MCF 10A (cell line): ENCODE measurements around the gene COQ8B. TPM values are rescaled to one million over a fixed set of nuclear protein-coding genes. Genes with fewer than 3 reads are reported as not detected.
A peak's percentile ranks its signal among the peaks of the same experiment; 100 is the strongest.

Experiments used
- BruUV-seq: library from RNA; stranded (reverse); fragments of 400-500 nt; replicated peaks from 2 replicates; lab custom pipeline; 2021; lab: Mats Ljungman, UMichigan
- CTCF ChIA-PET: fragments of 300-600 bp; sonication (Branson Sonifier 250); formaldehyde crosslinking; extraction: SDS; loops from one replicate; lab custom pipeline; 2021; ENCODE audit warnings: antibody characterized with exemption, inconsistent platforms; lab: Yijun Ruan, JAX
- POLR2A ChIA-PET: fragments of 300-600, 350-650 bp; sonication (Branson Sonifier 250); formaldehyde crosslinking; extraction: SDS; loops from one replicate; lab custom pipeline; 2020; ENCODE audit warnings: antibody characterized with exemption, inconsistent platforms; lab: Yijun Ruan, JAX
- DNase-seq: peaks from one replicate; pipeline ENCODE4 v3.0.0-alpha.2; 2018; ENCODE audit not compliant: unreplicated experiment
- H3K27ac Mint-ChIP-seq: one replicate; pipeline ENCODE4 v1.8.0; 2022; ENCODE audit warnings: mild to moderate bottlenecking, low read depth, mixed read lengths; ENCODE audit not compliant: unreplicated experiment
- H3K27me3 Mint-ChIP-seq: one replicate; pipeline ENCODE4 v1.8.0; 2022; ENCODE audit warnings: mixed read lengths; ENCODE audit not compliant: insufficient read depth, unreplicated experiment
- H3K36me3 Mint-ChIP-seq: one replicate; pipeline ENCODE4 v1.8.0; 2022; ENCODE audit warnings: mild to moderate bottlenecking, moderate library complexity, mixed read lengths; ENCODE audit not compliant: insufficient read depth, unreplicated experiment
- H3K4me1 Mint-ChIP-seq: one replicate; pipeline ENCODE4 v1.8.0; 2022; ENCODE audit warnings: mixed read lengths; ENCODE audit not compliant: insufficient read depth, unreplicated experiment
- H3K4me3 Mint-ChIP-seq: one replicate; pipeline ENCODE4 v1.8.0; 2022; ENCODE audit warnings: mild to moderate bottlenecking, moderate library complexity, mixed read lengths; ENCODE audit not compliant: unreplicated experiment
- H3K9me3 Mint-ChIP-seq: one replicate; pipeline ENCODE4 v1.8.0; 2022; ENCODE audit warnings: mixed read lengths; ENCODE audit not compliant: unreplicated experiment
- CTCF ChIP-seq: fragments of 200-600 bp; IDR thresholded peaks from one replicate; pipeline ENCODE4 v1.8.0; 2022; ENCODE audit warnings: antibody characterized with exemption, mild to moderate bottlenecking; ENCODE audit not compliant: unreplicated experiment
- intact Hi-C: fragments of 100-400 bp; cut with micrococcal nuclease; formaldehyde crosslinking; loops from 2 replicates; pipeline ENCODE4 v1.14.1; 2022
- total RNA-seq: library from RNA; stranded (reverse); gene quantifications from 2 replicates; pipeline ENCODE4 v1.2.3, GENCODE V29; 2022

The COQ8B gene
- total RNA-seq, 1 experiment from 2014 or later: 46.7 TPM

DNA sequence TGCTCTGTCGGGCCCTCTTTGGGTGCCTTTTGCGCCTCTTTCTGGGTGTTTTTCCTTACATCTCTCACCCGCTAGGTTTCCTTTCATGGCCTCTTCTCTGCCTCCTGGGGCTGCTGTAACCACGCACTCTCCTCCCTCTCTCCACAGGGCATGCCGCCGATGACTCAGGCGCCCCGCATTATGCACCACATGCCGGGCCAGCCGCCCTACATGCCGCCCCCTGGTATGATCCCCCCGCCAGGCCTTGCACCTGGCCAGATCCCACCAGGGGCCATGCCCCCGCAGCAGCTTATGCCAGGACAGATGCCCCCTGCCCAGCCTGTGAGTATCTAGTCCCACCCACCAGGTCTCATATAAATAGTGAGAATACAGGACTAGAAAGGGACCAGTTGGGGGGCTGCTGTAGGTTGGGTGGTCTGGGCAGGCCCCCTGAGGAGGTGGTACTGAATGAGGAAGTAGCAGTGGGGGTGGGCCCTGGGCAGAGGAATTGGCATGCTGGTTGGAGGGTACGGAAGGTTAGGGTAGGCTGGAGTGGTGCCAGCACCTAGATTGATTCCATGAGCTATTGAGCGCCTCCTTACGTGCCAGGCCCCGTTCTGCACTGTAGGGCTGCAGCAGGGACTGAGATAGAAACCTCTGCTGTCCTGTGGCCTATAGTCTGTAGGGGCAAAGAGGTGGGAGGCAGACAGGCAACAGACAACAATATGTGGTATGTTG lies 46.2 kb upstream of the COQ8B start:
- Mint-ChIP-seq H3K27me3 (no peaks in the 10 kb centered on the region), H3K9me3 (no peaks in the 10 kb centered on the region), H3K4me1 (no peaks in the 10 kb centered on the region), H3K27ac (no peak overlapping the region), H3K36me3 (peaks cover 100% of the 10 kb centered on the region), H3K4me3 (no peak overlapping the region)
- intact Hi-C loops: no loop called here
- TF ChIP-seq CTCF: no peak
- DNase-seq: no peak
- ChIA-PET POLR2A (no interaction called here), CTCF (no interaction called here)
- no TSS peak for BruUV-seq

DNA sequence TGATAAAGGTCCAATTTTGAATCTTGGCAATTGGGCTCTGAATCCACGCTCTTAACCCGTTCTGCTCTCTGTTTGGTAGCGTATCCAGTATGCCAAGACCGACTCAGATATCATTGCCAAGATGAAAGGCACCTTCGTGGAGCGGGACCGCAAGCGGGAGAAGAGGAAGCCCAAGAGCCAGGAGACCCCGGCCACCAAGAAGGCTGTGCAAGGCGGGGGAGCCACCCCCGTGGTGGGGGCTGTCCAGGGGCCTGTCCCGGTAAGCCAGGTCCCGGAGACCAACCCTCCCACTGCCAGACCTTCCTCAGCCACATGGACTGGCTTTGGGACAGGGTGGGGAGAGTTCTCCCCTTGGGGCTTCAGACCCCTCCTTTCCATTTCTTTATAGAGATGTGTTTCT lies 42.7 kb upstream of the COQ8B start:
- intact Hi-C loops: no loop called here
- Mint-ChIP-seq H3K4me3 (no peak overlapping the region), H3K9me3 (no peaks in the 10 kb centered on the region), H3K4me1 (peaks cover 20% of the 10 kb centered on the region), H3K27me3 (no peaks in the 10 kb centered on the region), H3K36me3 (peaks cover 100% of the 10 kb centered on the region), H3K27ac (no peak overlapping the region)
- ChIA-PET CTCF (interaction anchor here (1.6 kb wide), 1 partner anchor 61 kb away, joined by 5 read pairs; no protein-coding TSS in a partner anchor), POLR2A (interaction anchor here (1.9 kb wide), 1 partner anchor 19 kb away, joined by 9 read pairs; the partner anchor contains the start of gene RAB4B)
- no peak for DNase-seq
- no TSS peak for BruUV-seq
- TF ChIP-seq CTCF: no peak

- intact Hi-C loops: no loop called here
- H3K9me3 Mint-ChIP-seq: no peaks in the 10 kb centered on the region
- no peak overlapping the region for H3K4me3 Mint-ChIP-seq
- no peaks in the 10 kb centered on the region for H3K27me3 Mint-ChIP-seq
- no peak for TF ChIP-seq CTCF
- H3K27ac Mint-ChIP-seq: no peak overlapping the region
- DNase-seq: no peak
- no TSS peak for BruUV-seq
- H3K36me3 Mint-ChIP-seq: peaks cover 99% of the 10 kb centered on the region
- CTCF ChIA-PET: interaction anchor here (0.6 to 1.6 kb wide), 4 partner anchors 31 to 1321 kb away, joined by 3 to 5 read pairs (median 4); no protein-coding TSS in a partner anchor
- H3K4me1 Mint-ChIP-seq: peaks cover 22% of the 10 kb centered on the region
- POLR2A ChIA-PET: no interaction called here
These were observed 41.8 kb upstream of the COQ8B start for GRCh38 chr19:40758491-40758890.

- peaks cover 27% of the 10 kb centered on the region for H3K4me1 Mint-ChIP-seq
- ChIA-PET CTCF (interaction anchor here (0.6 to 2.3 kb wide), 2 partner anchors 78 to 95 kb away, joined by 3 to 5 read pairs; no protein-coding TSS in a partner anchor), POLR2A (interaction anchor here (0.5 to 0.6 kb wide), 2 partner anchors 22 to 37 kb away, joined by 3 read pairs; no protein-coding TSS in a partner anchor)
- H3K36me3 Mint-ChIP-seq: peaks cover 97% of the 10 kb centered on the region
- H3K4me3 Mint-ChIP-seq: peak overlapping the region; percentile 11
- no peak for TF ChIP-seq CTCF
- no peak for DNase-seq
- H3K9me3 Mint-ChIP-seq: no peaks in the 10 kb centered on the region
- no peak overlapping the region for H3K27ac Mint-ChIP-seq
- no TSS peak for BruUV-seq
- intact Hi-C loops: no loop called here
- H3K27me3 Mint-ChIP-seq: no peaks in the 10 kb centered on the region
These were observed 39.9 kb upstream of the COQ8B start for GRCh38 chr19:40756502-40757110.
